Stimulated activated CD4-positive, alpha-beta T cell treated with anti-CD3 and anti-CD28 coated beads, Interleukin-4, amount 100 ng/mL, for 24 hours (primary cell): ENCODE measurements around the gene GSTP1.

ENCODE experiments used
- DNase-seq: peaks from one replicate; pipeline ENCODE4 v3.0.0-alpha.2; 2020

Gene GSTP1

GRCh38 chr11:67632175-67632981 lies 48.8 kb downstream of the GSTP1 start:
- no peak for DNase-seq

GRCh38 chr11:67632982-67633755 lies 49.6 kb downstream of the GSTP1 start:
- DNase-seq = no peak

- no peak for DNase-seq
Observed at GRCh38 chr11:67633758-67634365, 50.2 kb downstream of the GSTP1 start.

GRCh38 chr11:67634366-67635230 lies 51.0 kb downstream of the GSTP1 start:
- no peak for DNase-seq

- no peak for DNase-seq
Observed at GRCh38 chr11:67635231-67635521, 51.6 kb downstream of the GSTP1 start.
